Caco-2 (cell line): ENCODE measurements around the gene TMTC2. TPM values are rescaled to one million over a fixed set of nuclear protein-coding genes. Genes with fewer than 3 reads are reported as not detected.

Experiments
- Bru-seq: library from RNA; stranded (reverse); fragments of 400-500 nt; gene quantifications from one replicate; lab custom pipeline; 2021; lab: Mats Ljungman, UMichigan
- BruChase-seq, 2 experiments: library from RNA; stranded (reverse); fragments of 400-500 nt; gene quantifications; one replicate each; lab custom pipeline; 2021; lab: Mats Ljungman, UMichigan
- BruUV-seq: library from RNA; stranded (reverse); fragments of 400-500 nt; replicated peaks from 2 replicates; lab custom pipeline; 2021; lab: Mats Ljungman, UMichigan
- CTCF ChIA-PET: fragments of 300-600 bp; sonication (Branson Sonifier 250); formaldehyde crosslinking; loops from one replicate; lab custom pipeline; 2022; ENCODE audit warnings: antibody characterized with exemption; lab: Charles Lee
- POLR2A ChIA-PET: fragments of 300-600 bp; sonication (Branson Sonifier 250); formaldehyde crosslinking; loops from one replicate; lab custom pipeline; 2022; ENCODE audit warnings: antibody characterized with exemption; lab: Charles Lee
- DNase-seq, 2 experiments: peaks; one replicate each; pipeline versions ENCODE4 v3.0.0 to v3.0.0-alpha.2; 2020 to 2022
- H3K27me3 ChIP-seq: replicated peaks from 2 replicates; pipeline ENCODE4 v1.6.0; 2011; ENCODE audit warnings: low read length; ENCODE audit not compliant: control insufficient read depth, insufficient read depth
- H3K36me3 ChIP-seq: 2 replicates; pipeline ENCODE4 v1.5.1; 2011; ENCODE audit warnings: low read length; ENCODE audit not compliant: control insufficient read depth, insufficient read depth
- H3K4me1 ChIP-seq: fragments of 250-450 bp; sonication (Bioruptor Pico); 2 replicates; pipeline ENCODE4 v1.5.1; 2020; ENCODE audit warnings: mild to moderate bottlenecking
- H3K4me3 ChIP-seq: 2 replicates; pipeline ENCODE4 v1.5.1; 2011; ENCODE audit warnings: low read depth, mild to moderate bottlenecking, control low read depth, low read length
- H3K9me3 ChIP-seq: fragments of 250-450 bp; sonication (Bioruptor Pico); 2 replicates; pipeline ENCODE4 v1.5.1; 2020; ENCODE audit warnings: mild to moderate bottlenecking, moderate library complexity
- H3K27ac Mint-ChIP-seq: one replicate; pipeline ENCODE4 v1.8.0; 2022; ENCODE audit warnings: mixed read lengths; ENCODE audit not compliant: unreplicated experiment
- H3K27me3 Mint-ChIP-seq: one replicate; pipeline ENCODE4 v1.8.0; 2022; ENCODE audit warnings: mixed read lengths; ENCODE audit not compliant: insufficient read depth, unreplicated experiment
- H3K36me3 Mint-ChIP-seq: one replicate; pipeline ENCODE4 v1.8.0; 2022; ENCODE audit warnings: mild to moderate bottlenecking, mixed read lengths; ENCODE audit not compliant: insufficient read depth, unreplicated experiment
- H3K4me1 Mint-ChIP-seq: one replicate; pipeline ENCODE4 v1.8.0; 2022; ENCODE audit warnings: low read depth, mixed read lengths; ENCODE audit not compliant: unreplicated experiment
- H3K4me3 Mint-ChIP-seq: one replicate; pipeline ENCODE4 v1.8.0; 2022; ENCODE audit warnings: mild to moderate bottlenecking, moderate library complexity, mixed read lengths; ENCODE audit not compliant: unreplicated experiment
- H3K9me3 Mint-ChIP-seq: one replicate; pipeline ENCODE4 v1.8.0; 2022; ENCODE audit warnings: mixed read lengths; ENCODE audit not compliant: unreplicated experiment
- CTCF ChIP-seq, 2 experiments: fragments of 200-600 bp in 1 of 2; IDR thresholded peaks; 1 replicate in 1 of 2; 2 replicates in 1 of 2; pipeline versions ENCODE4 v1.5.1 to v1.8.0; 2011 to 2022; ENCODE audit warnings: antibody characterized with exemption in 1 of 2, control low read depth in 1 of 2, inconsistent platforms in 1 of 2, low read depth in 1 of 2, low read length in 1 of 2, mild to moderate bottlenecking in 1 of 2, moderate library complexity in 1 of 2; ENCODE audit not compliant: insufficient read depth in 1 of 2, severe bottlenecking in 1 of 2, unreplicated experiment in 1 of 2
- intact Hi-C: fragments of 100-400 bp; cut with micrococcal nuclease; formaldehyde crosslinking; loops from one replicate; pipeline ENCODE4 v1.10.0; 2022; ENCODE audit not compliant: unreplicated experiment
- long read RNA-seq: library from polyadenylated mRNA; stranded (forward); transcript quantifications from one replicate; pipeline ENCODE4 v2.0.0, GENCODE V29; 2022
- total RNA-seq: library from RNA; stranded (reverse); gene quantifications from 2 replicates; pipeline ENCODE4 v1.2.3, GENCODE V29; 2022

TMTC2 gene
- total RNA-seq (2.2 and 2.7 TPM in 2 replicates), Bru-seq, nascent RNA (percentile 44 among the genes with signal in this experiment), BruChase-seq, experiment 1, labeled RNA remaining after a 2-hour chase (percentile 46 among the genes with signal in this experiment), BruChase-seq, experiment 2, labeled RNA remaining after a 6-hour chase (percentile 38 among the genes with signal in this experiment)
- long read RNA-seq = 0 reads

GRCh38 chr12:82686168-82687020 lies at the start of gene TMTC2:
Gene TMTC2 (plus strand): TSS chr12:82686906.
- no peak for TF ChIP-seq CTCF (IDR thresholded peaks at IDR 0.05; ENCODE audit: insufficient read depth in 1 of 2, low read depth in 1 of 2, low read length in 1 of 2, severe bottlenecking in 1 of 2, unreplicated experiment in 1 of 2)
- Mint-ChIP-seq H3K4me1 (peaks cover 12% of the 10 kb centered on the region), H3K27me3 (peaks cover 8% of the 10 kb centered on the region), H3K36me3 (peaks cover 12% of the 10 kb centered on the region), H3K27ac (peak within 1 kb of the TSS; percentile 37), H3K9me3 (no peaks in the 10 kb centered on the region), H3K4me3 (peak within 1 kb of the TSS; percentile 84)
- no TSS peak for BruUV-seq
- ChIA-PET CTCF (interaction anchor here (0.5 to 1.6 kb wide), 11 partner anchors 12 to 1137 kb away, joined by 3 to 12 read pairs (median 4); no protein-coding TSS in a partner anchor), POLR2A (no interaction called here)
- Histone ChIP-seq H3K9me3 (no peaks in the 10 kb centered on the region), H3K27me3 (no peaks in the 10 kb centered on the region), H3K36me3 (no peaks in the 10 kb centered on the region), H3K4me3 (peak within 1 kb of the TSS; percentile 71), H3K4me1 (no peaks in the 10 kb centered on the region)
- DNase-seq = peak; percentile 87 to 89
- intact Hi-C loops = loop anchor here (1.0 to 10.0 kb wide), 8 partner anchors 71 to 703 kb away; no protein-coding TSS in a partner anchor

- Mint-ChIP-seq H3K27me3 (peaks cover 3% of the 10 kb centered on the region), H3K4me3 (no peak overlapping the region), H3K36me3 (no peaks in the 10 kb centered on the region), H3K27ac (no peak overlapping the region), H3K4me1 (no peaks in the 10 kb centered on the region), H3K9me3 (no peaks in the 10 kb centered on the region)
- no peak overlapping the region for H3K4me3 ChIP-seq
- no peaks in the 10 kb centered on the region for H3K36me3 ChIP-seq
- no peak for TF ChIP-seq CTCF (IDR thresholded peaks at IDR 0.05; ENCODE audit: insufficient read depth in 1 of 2, low read depth in 1 of 2, low read length in 1 of 2, severe bottlenecking in 1 of 2, unreplicated experiment in 1 of 2)
- ChIA-PET CTCF (no interaction called here), POLR2A (no interaction called here)
- H3K9me3 ChIP-seq = no peaks in the 10 kb centered on the region
- no peak for DNase-seq
- no peaks in the 10 kb centered on the region for H3K4me1 ChIP-seq
- BruUV-seq = no TSS peak
- intact Hi-C loops = no loop called here
- H3K27me3 ChIP-seq = no peaks in the 10 kb centered on the region
Observed at GRCh38 chr12:82638324-82638723, 48.4 kb upstream of the TMTC2 start.

- no TSS peak for BruUV-seq
- Histone ChIP-seq H3K4me1 (no peaks in the 10 kb centered on the region), H3K36me3 (no peaks in the 10 kb centered on the region), H3K9me3 (no peaks in the 10 kb centered on the region), H3K4me3 (no peak overlapping the region), H3K27me3 (no peaks in the 10 kb centered on the region)
- no peaks in the 10 kb centered on the region for H3K27me3 Mint-ChIP-seq
- H3K27ac Mint-ChIP-seq = no peak overlapping the region
- no peaks in the 10 kb centered on the region for H3K9me3 Mint-ChIP-seq
- intact Hi-C loops = no loop called here
- POLR2A ChIA-PET = no interaction called here
- no peaks in the 10 kb centered on the region for H3K36me3 Mint-ChIP-seq
- no peak for TF ChIP-seq CTCF (IDR thresholded peaks at IDR 0.05; ENCODE audit: insufficient read depth in 1 of 2, low read depth in 1 of 2, low read length in 1 of 2, severe bottlenecking in 1 of 2, unreplicated experiment in 1 of 2)
- no peaks in the 10 kb centered on the region for H3K4me1 Mint-ChIP-seq
- no peak overlapping the region for H3K4me3 Mint-ChIP-seq
- DNase-seq = no peak
- CTCF ChIA-PET = no interaction called here
Observed at GRCh38 chr12:82644896-82645295, 41.8 kb upstream of the TMTC2 start.
